OCI-LY7 (cell line): Measurements from ENCODE around the gene ZFHX2. TPM values are rescaled to one million over a fixed set of nuclear protein-coding genes. Genes with fewer than 3 reads are reported as not detected.

Source experiments
- BruUV-seq: library from RNA; stranded (reverse); fragments of 400-500 nt; replicated peaks from 2 replicates; lab custom pipeline; 2021; lab: Mats Ljungman, UMichigan
- CTCF ChIA-PET: fragments of 300-600 bp; sonication (Branson Sonifier 250); formaldehyde crosslinking; loops from one replicate; lab custom pipeline; 2022; ENCODE audit warnings: antibody characterized with exemption; ENCODE audit not compliant: unreplicated experiment; lab: Charles Lee
- POLR2A ChIA-PET: fragments of 300-600 bp; sonication (Branson Sonifier 250); formaldehyde crosslinking; loops from one replicate; lab custom pipeline; 2022; ENCODE audit warnings: antibody characterized with exemption; lab: Charles Lee
- DNase-seq: peaks from one replicate; pipeline ENCODE4 v3.0.0-alpha.2; 2015; ENCODE audit warnings: low spot score
- H2AFZ ChIP-seq: fragments of 200-600 bp; sonication (generic), shearing (Covaris generic); 2 replicates; pipeline ENCODE4 v1.6.1; 2014; ENCODE audit warnings: mild to moderate bottlenecking, antibody characterized with exemption, low read length, moderate library complexity
- H3K27ac ChIP-seq: fragments of 200-600 bp; sonication (generic); 2 replicates; pipeline ENCODE4 v1.5.1; 2014; ENCODE audit warnings: mixed run types, low read depth, mild to moderate bottlenecking, moderate library complexity, low read length, inconsistent platforms; ENCODE audit not compliant: poor library complexity, severe bottlenecking
- H3K36me3 ChIP-seq: fragments of 200-600 bp; sonication (generic); 2 replicates; pipeline ENCODE4 v1.6.1; 2014; ENCODE audit warnings: mild to moderate bottlenecking, antibody characterized with exemption, low read length, moderate library complexity, mixed read lengths; ENCODE audit not compliant: insufficient read depth
- H3K4me1 ChIP-seq: fragments of 200-600 bp; sonication (generic); 2 replicates; pipeline ENCODE4 v1.5.1; 2014; ENCODE audit warnings: mild to moderate bottlenecking, low read length; ENCODE audit not compliant: insufficient read depth, poor library complexity, severe bottlenecking
- H3K4me2 ChIP-seq: fragments of 200-600 bp; sonication (generic); 2 replicates; pipeline ENCODE4 v1.6.1; 2014; ENCODE audit warnings: mild to moderate bottlenecking, low read length
- H3K4me3 ChIP-seq: fragments of 200-600 bp; sonication (generic); 2 replicates; pipeline ENCODE4 v1.5.1; 2014; ENCODE audit warnings: mild to moderate bottlenecking, low read depth, low read length; ENCODE audit not compliant: poor library complexity, severe bottlenecking
- H3K79me2 ChIP-seq: fragments of 200-600 bp; sonication (generic); 2 replicates; pipeline ENCODE4 v1.6.1; 2016; ENCODE audit warnings: low read depth, mild to moderate bottlenecking, low read length, moderate library complexity, mixed read lengths; ENCODE audit not compliant: insufficient read depth
- H3K9me2 ChIP-seq: fragments of 200-600 bp; sonication (generic); 2 replicates; pipeline ENCODE4 v1.6.1; 2016; ENCODE audit warnings: mild to moderate bottlenecking, low read length, mixed read lengths; ENCODE audit not compliant: insufficient read depth
- H3K9me3 ChIP-seq: fragments of 200-600 bp; sonication (generic); 2 replicates; pipeline ENCODE4 v1.6.1; 2014; ENCODE audit warnings: mild to moderate bottlenecking, mixed run types, low read length, mixed read lengths
- H4K20me1 ChIP-seq: fragments of 200-600 bp; sonication (generic); 2 replicates; pipeline ENCODE4 v1.6.1; 2014; ENCODE audit warnings: mild to moderate bottlenecking, antibody characterized with exemption, low read length, moderate library complexity, mixed read lengths; ENCODE audit not compliant: insufficient read depth
- CTCF ChIP-seq: fragments of 200-600 bp; sonication (generic); conservative IDR thresholded peaks from 2 replicates; pipeline ENCODE4 v1.5.1; 2014; ENCODE audit warnings: mild to moderate bottlenecking, antibody characterized with exemption, low read length, moderate library complexity, mixed read lengths
- EZH2phosphoT487 ChIP-seq: fragments of 200-600 bp; sonication (generic); IDR thresholded peaks from 2 replicates; pipeline ENCODE4 v1.6.1; 2018; ENCODE audit warnings: low read depth, borderline replicate concordance, mild to moderate bottlenecking, mixed run types, antibody characterized with exemption, low read length, moderate library complexity, mixed read lengths
- intact Hi-C: fragments of 100-400 bp; cut with micrococcal nuclease; formaldehyde crosslinking; loops from one replicate; pipeline ENCODE4 v1.10.0; 2022; ENCODE audit not compliant: unreplicated experiment
- total RNA-seq, 2 experiments: library from RNA; depleted of rRNA in 1 of 2; stranded (reverse); fragments of >200 nt in 1 of 2; shearing (Covaris generic) in 1 of 2; gene quantifications; 2 replicates each; pipeline ENCODE4 v1.2.3, GENCODE V29; 2014 to 2022

Gene ZFHX2
- total RNA-seq, 2 experiments from 2014 or later, result 0.60 to 1.8 TPM

- H3K9me2 ChIP-seq, result no peaks in the 10 kb centered on the region
- intact Hi-C loops, result no loop called here
- H3K36me3 ChIP-seq, result no peaks in the 10 kb centered on the region
- no peak overlapping the region for H3K4me2 ChIP-seq
- ChIA-PET CTCF (no interaction called here), POLR2A (no interaction called here)
- no peak overlapping the region for H2AFZ ChIP-seq
- BruUV-seq, result no TSS peak
- no peak for DNase-seq
- H3K4me1 ChIP-seq, result no peaks in the 10 kb centered on the region
- no peaks in the 10 kb centered on the region for H3K9me3 ChIP-seq
- no peak overlapping the region for H3K27ac ChIP-seq
- H4K20me1 ChIP-seq, result no peaks in the 10 kb centered on the region
- no peak overlapping the region for H3K4me3 ChIP-seq
- H3K79me2 ChIP-seq, result no peaks in the 10 kb centered on the region
- TF ChIP-seq EZH2phosphoT487 (no peak), CTCF (no peak)
Measured at GRCh38 chr14:23577004-23577681, 25.6 kb upstream of the ZFHX2 start.

DNA sequence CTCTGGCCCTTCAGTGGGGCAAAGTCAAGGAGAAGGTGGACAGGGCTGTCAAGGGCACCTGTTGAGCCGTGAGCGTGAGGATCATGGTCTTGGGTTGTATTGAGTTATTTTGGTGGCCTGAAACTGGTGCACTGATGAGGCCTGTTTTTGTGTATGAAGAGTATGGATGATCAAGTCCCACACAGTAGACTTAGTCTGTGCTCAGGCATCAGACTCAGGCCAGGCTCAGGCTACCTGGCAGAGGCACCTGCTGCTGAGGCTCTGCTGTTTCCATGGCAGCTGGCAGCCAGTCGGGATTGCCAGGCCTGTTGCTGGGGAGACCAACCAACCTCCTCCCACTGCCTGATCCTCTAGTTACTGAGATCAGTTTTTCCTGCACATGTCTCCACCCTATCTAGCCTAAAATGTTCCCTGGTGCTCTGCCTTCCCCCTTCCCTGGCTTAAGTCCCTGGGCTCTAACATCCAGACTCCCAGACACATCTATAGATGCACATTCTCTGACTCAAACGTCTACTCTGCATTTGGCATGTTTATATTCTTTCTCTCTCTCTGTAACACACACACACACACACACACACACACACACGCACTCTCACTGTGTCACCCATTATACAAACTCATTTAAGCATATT, 21.9 kb upstream of the ZFHX2 start:
- DNase-seq, result no peak
- no peak overlapping the region for H2AFZ ChIP-seq

More for the DNA sequence above, 21.9 kb upstream of the ZFHX2 start:
- no peaks in the 10 kb centered on the region for H4K20me1 ChIP-seq
- no peaks in the 10 kb centered on the region for H3K9me3 ChIP-seq
- peaks cover 14% of the 10 kb centered on the region for H3K4me1 ChIP-seq
- CTCF ChIA-PET, result no interaction called here
- TF ChIP-seq CTCF, result no peak
- no peak for TF ChIP-seq EZH2phosphoT487
- H3K27ac ChIP-seq, result no peak overlapping the region
- POLR2A ChIA-PET, result interaction anchor here (1.7 kb wide), 1 partner anchor 16 kb away, joined by 4 read pairs; no protein-coding TSS in a partner anchor
- BruUV-seq, result no TSS peak
- H3K9me2 ChIP-seq, result no peaks in the 10 kb centered on the region
- H3K79me2 ChIP-seq, result no peaks in the 10 kb centered on the region
- H3K4me2 ChIP-seq, result no peak overlapping the region
- intact Hi-C loops, result no loop called here
- no peaks in the 10 kb centered on the region for H3K36me3 ChIP-seq
- no peak overlapping the region for H3K4me3 ChIP-seq
